ENCODE measurements around the gene TMEM43.
"Not testable (repeated sequence)": the region's sequence is repeated elsewhere in the genome, so short reads cannot be mapped to it uniquely, and the experiment has no call there.

Gene TMEM43

GRCh38 chr3:14124615-14125192, at the start of gene TMEM43, which contains the start of gene CHCHD4:
Gene TMEM43 (plus strand): TSS chr3:14125052. CDS start chr3:14125194, 142 bp downstream.
Gene CHCHD4 (minus strand): TSS chr3:14124870. CDS start chr3:14124676, 194 bp downstream.
- DNase-seq, result peak; percentile 89

- DNase-seq, result not testable (repeated sequence)
Measured at GRCh38 chr3:14075233-14075632, 49.6 kb upstream of the TMEM43 start.

- no peak for DNase-seq
Measured at GRCh38 chr3:14077310-14077709, 47.5 kb upstream of the TMEM43 start.

GRCh38 chr3:14082108-14082657, 42.7 kb upstream of the TMEM43 start:
- DNase-seq, result no peak

- not testable (repeated sequence) for DNase-seq
Measured at GRCh38 chr3:14087461-14087860, 37.4 kb upstream of the TMEM43 start.

- not testable (repeated sequence) for DNase-seq
Measured at GRCh38 chr3:14091959-14092358, 32.9 kb upstream of the TMEM43 start.

GRCh38 chr3:14092464-14092863, 32.4 kb upstream of the TMEM43 start:
- no peak for DNase-seq

GRCh38 chr3:14093831-14094230, 31.0 kb upstream of the TMEM43 start:
- no peak for DNase-seq

GRCh38 chr3:14096742-14097141, 28.1 kb upstream of the TMEM43 start:
- DNase-seq, result no peak

- no peak for DNase-seq
Measured at GRCh38 chr3:14097616-14098391, 27.0 kb upstream of the TMEM43 start.

- DNase-seq, result not testable (repeated sequence)
Measured at GRCh38 chr3:14109821-14110220, 15.0 kb upstream of the TMEM43 start.

- DNase-seq, result no peak
Measured at GRCh38 chr3:14110699-14111098, 14.2 kb upstream of the TMEM43 start.

GRCh38 chr3:14113965-14114635, 10.8 kb upstream of the TMEM43 start:
- DNase-seq, result no peak

- DNase-seq, result no peak
Measured at GRCh38 chr3:14117468-14118399, 7.1 kb upstream of the TMEM43 start.

GRCh38 chr3:14118400-14119381, 6.2 kb upstream of the TMEM43 start:
- DNase-seq, result no peak

- no peak for DNase-seq
Measured at GRCh38 chr3:14119651-14120050, 5.2 kb upstream of the TMEM43 start.

- no peak for DNase-seq
Measured at GRCh38 chr3:14120111-14120920, 4.5 kb upstream of the TMEM43 start.

GRCh38 chr3:14120921-14121448, 3.9 kb upstream of the TMEM43 start:
- not testable (repeated sequence) for DNase-seq

- no peak for DNase-seq
Measured at GRCh38 chr3:14121859-14122258, 3.0 kb upstream of the TMEM43 start.

- no peak for DNase-seq
Measured at GRCh38 chr3:14122301-14122700, 2.6 kb upstream of the TMEM43 start.
